Limb (tissue), 2 donors: ENCODE results near the gene CDK10.
A peak's percentile ranks its signal among the peaks of the same experiment; 100 is the strongest.

Experiments
- DNase-seq, 2 donors: peaks; one replicate each; pipeline ENCODE4 v3.0.0-alpha.2; 2016; ENCODE audit errors: extremely low spot score in 2 of 2

Gene CDK10

GRCh38 chr16:89711601-89712273 lies 25.2 kb downstream of the CDK10 start:
- peak in 1 of 2 donors; percentile 84 for DNase-seq

GRCh38 chr16:89712274-89712781 lies 25.8 kb downstream of the CDK10 start:
- no peak for DNase-seq

GRCh38 chr16:89716493-89716892 lies 30.0 kb downstream of the CDK10 start:
- DNase-seq, result no peak

GRCh38 chr16:89716916-89717687 lies 30.6 kb downstream of the CDK10 start:
- DNase-seq, result no peak

GRCh38 chr16:89717688-89718505 lies 31.4 kb downstream of the CDK10 start:
- no peak for DNase-seq

GRCh38 chr16:89720551-89720812 lies 34.0 kb downstream of the CDK10 start:
- DNase-seq, result no peak

- DNase-seq, result peak; percentile 81 to 90
Measured at GRCh38 chr16:89720813-89721545, 34.5 kb downstream of the CDK10 start, which contains the start of the genes VPS9D1 and ZNF276. VPS9D1 (minus strand) TSS chr16:89720898; CDS start chr16:89720861, 37 bp downstream. ZNF276 (plus strand) TSS chr16:89721537; CDS start chr16:89721641, 104 bp downstream.

- DNase-seq, result no peak
Measured at GRCh38 chr16:89721546-89722391, 35.3 kb downstream of the CDK10 start.

- no peak for DNase-seq
Measured at GRCh38 chr16:89722392-89723278, 36.1 kb downstream of the CDK10 start.

- peak in 1 of 2 donors; percentile 71 for DNase-seq
Measured at GRCh38 chr16:89723279-89724250, 37.1 kb downstream of the CDK10 start.

GRCh38 chr16:89727406-89728120 lies 41.1 kb downstream of the CDK10 start:
- DNase-seq, result no peak

- DNase-seq, result no peak
Measured at GRCh38 chr16:89729293-89729692, 42.8 kb downstream of the CDK10 start.

- peak in 1 of 2 donors; percentile 68 for DNase-seq
Measured at GRCh38 chr16:89729863-89730593, 43.5 kb downstream of the CDK10 start.

- DNase-seq, result no peak
Measured at GRCh38 chr16:89730610-89731234, 44.2 kb downstream of the CDK10 start.

GRCh38 chr16:89732142-89732917 lies 45.8 kb downstream of the CDK10 start:
- no peak for DNase-seq

GRCh38 chr16:89732918-89733242 lies 46.4 kb downstream of the CDK10 start:
- DNase-seq, result no peak
